GM23248 (cell line): ENCODE data around the gene HSD3B2. TPM values are rescaled to one million over a fixed set of nuclear protein-coding genes. Genes with fewer than 3 reads are reported as not detected.

ENCODE experiments used
- DNase-seq: peaks from one replicate; pipeline ENCODE4 v3.0.0-alpha.2; 2015
- H2AFZ ChIP-seq: fragments of 200-600 bp; sonication (generic); 2 replicates; pipeline ENCODE4 v1.6.1; 2016; ENCODE audit warnings: antibody characterized with exemption
- H3F3A ChIP-seq: fragments of 200-600 bp; sonication (generic); 2 replicates; pipeline ENCODE4 v1.6.1; 2016; ENCODE audit warnings: mild to moderate bottlenecking, antibody characterized with exemption, mixed run types; ENCODE audit not compliant: insufficient read depth
- H3K27ac ChIP-seq: fragments of 200-600 bp; sonication (generic); 2 replicates; pipeline ENCODE4 v1.5.1; 2016; ENCODE audit warnings: mild to moderate bottlenecking
- H3K27me3 ChIP-seq: fragments of 200-600 bp; sonication (generic); replicated peaks from 2 replicates; pipeline ENCODE4 v1.6.1; 2016; ENCODE audit warnings: mild to moderate bottlenecking; ENCODE audit not compliant: insufficient read depth
- H3K36me3 ChIP-seq: fragments of 200-600 bp; sonication (generic); 2 replicates; pipeline ENCODE4 v1.6.1; 2016; ENCODE audit warnings: low read depth, mild to moderate bottlenecking
- H3K4me1 ChIP-seq: fragments of 200-600 bp; sonication (generic); 2 replicates; pipeline ENCODE4 v1.6.1; 2016; ENCODE audit warnings: mild to moderate bottlenecking; ENCODE audit not compliant: insufficient read depth
- H3K4me2 ChIP-seq: fragments of 200-600 bp; sonication (generic); one replicate; pipeline ENCODE4 v1.6.1; 2016; ENCODE audit warnings: mild to moderate bottlenecking; ENCODE audit not compliant: unreplicated experiment
- H3K4me3 ChIP-seq: fragments of 200-600 bp; sonication (generic); 2 replicates; pipeline ENCODE4 v1.5.1; 2016; ENCODE audit warnings: mild to moderate bottlenecking
- H3K79me2 ChIP-seq: fragments of 200-600 bp; sonication (generic); 2 replicates; pipeline ENCODE4 v1.6.1; 2016; ENCODE audit warnings: mild to moderate bottlenecking; ENCODE audit not compliant: insufficient read depth
- H3K9ac ChIP-seq: fragments of 200-600 bp; sonication (generic); 2 replicates; pipeline ENCODE4 v1.6.1; 2016; ENCODE audit warnings: mild to moderate bottlenecking
- H3K9me2 ChIP-seq: fragments of 200-600 bp; sonication (generic); 2 replicates; pipeline ENCODE4 v1.6.1; 2016; ENCODE audit warnings: mixed run types, mild to moderate bottlenecking, moderate library complexity; ENCODE audit not compliant: insufficient read depth
- H3K9me3 ChIP-seq: fragments of 200-600 bp; sonication (generic); one replicate; pipeline ENCODE4 v1.6.1; 2017; ENCODE audit warnings: low read depth
- H4K20me1 ChIP-seq: fragments of 200-600 bp; sonication (generic); 2 replicates; pipeline ENCODE4 v1.6.0; 2016; ENCODE audit not compliant: insufficient read depth
- EZH2 ChIP-seq: fragments of 200-600 bp; sonication (generic); IDR thresholded peaks from 2 replicates; pipeline ENCODE4 v1.6.1; 2018; ENCODE audit warnings: antibody characterized with exemption, mild to moderate bottlenecking; ENCODE audit not compliant: insufficient read depth, poor library complexity, severe bottlenecking
- EZH2phosphoT487 ChIP-seq: fragments of 200-600 bp; sonication (generic); IDR thresholded peaks from 2 replicates; pipeline ENCODE4 v1.6.1; 2018; ENCODE audit warnings: antibody characterized with exemption, moderate library complexity, mild to moderate bottlenecking, low read depth; ENCODE audit not compliant: insufficient read depth
- WGBS, 2 experiments: methylation state at CpG; one replicate each; pipeline ENCODE4 v1.1.6; 2015 to 2017; ENCODE audit warnings: low lambda C conversion rate in 2 of 2, low coverage in 1 of 2; ENCODE audit errors: missing lambda C conversion rate in 2 of 2; 5-methylcytosine and 5-hydroxymethylcytosine counted together
- in situ Hi-C: fragments of 300-500 bp; cut with MboI; formaldehyde crosslinking; loops from 2 replicates; pipeline ENCODE4 v1.15.0; 2020
- polyA plus RNA-seq: library from polyadenylated mRNA; unstranded; fragments of >200 nt; fragmentation: Nextera tagmentation; extraction: Ambion mirVana; gene quantifications from 2 replicates; pipeline ENCODE4 v1.2.1, GENCODE V29; 2016
- total RNA-seq: library from RNA; depleted of rRNA; stranded (reverse); fragments of >200 nt; shearing (Covaris generic); gene quantifications from 2 replicates; pipeline ENCODE4 v1.2.3, GENCODE V29; 2014

Gene HSD3B2
- total and polyA plus RNA-seq, 2 experiments from 2014 or later: not detected

DNA sequence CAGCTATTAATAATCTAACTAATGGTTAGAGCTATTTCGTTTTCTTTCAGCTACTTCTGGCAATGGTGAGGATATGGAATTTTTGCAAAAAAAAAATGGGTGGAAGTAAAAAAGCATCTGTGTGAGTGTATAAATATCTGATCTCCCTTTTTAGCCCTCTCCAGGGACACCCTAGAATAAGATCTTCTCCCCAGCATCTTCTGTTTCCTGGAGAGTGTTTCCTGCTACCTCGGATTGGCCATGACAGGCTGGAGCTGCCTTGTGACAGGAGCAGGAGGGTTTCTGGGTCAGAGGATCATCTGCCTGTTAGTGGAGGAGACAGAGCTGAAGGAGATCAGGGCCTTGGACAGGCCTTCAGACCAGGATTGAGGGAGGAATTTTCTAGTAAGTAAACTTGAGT, 23.8 kb downstream of the HSD3B2 start:
- in situ Hi-C loops: no loop called here
- DNase-seq: no peak
- Histone ChIP-seq H3K4me1 (no peaks in the 10 kb centered on the region), H3K9me3 (no peaks in the 10 kb centered on the region), H3K27me3 (peaks cover 41% of the 10 kb centered on the region), H3K9me2 (no peaks in the 10 kb centered on the region), H3F3A (no peaks in the 10 kb centered on the region), H3K79me2 (no peaks in the 10 kb centered on the region), H3K4me3 (no peak overlapping the region), H4K20me1 (no peaks in the 10 kb centered on the region), H3K9ac (no peak overlapping the region), H3K27ac (no peak overlapping the region), H3K4me2 (no peak overlapping the region), H2AFZ (no peak overlapping the region), H3K36me3 (no peaks in the 10 kb centered on the region)
- 26 to 29% methylated on average over 2 of the region's 2 CpGs for WGBS, 2 experiments
- TF ChIP-seq EZH2phosphoT487 (no peak), EZH2 (no peak)

DNA sequence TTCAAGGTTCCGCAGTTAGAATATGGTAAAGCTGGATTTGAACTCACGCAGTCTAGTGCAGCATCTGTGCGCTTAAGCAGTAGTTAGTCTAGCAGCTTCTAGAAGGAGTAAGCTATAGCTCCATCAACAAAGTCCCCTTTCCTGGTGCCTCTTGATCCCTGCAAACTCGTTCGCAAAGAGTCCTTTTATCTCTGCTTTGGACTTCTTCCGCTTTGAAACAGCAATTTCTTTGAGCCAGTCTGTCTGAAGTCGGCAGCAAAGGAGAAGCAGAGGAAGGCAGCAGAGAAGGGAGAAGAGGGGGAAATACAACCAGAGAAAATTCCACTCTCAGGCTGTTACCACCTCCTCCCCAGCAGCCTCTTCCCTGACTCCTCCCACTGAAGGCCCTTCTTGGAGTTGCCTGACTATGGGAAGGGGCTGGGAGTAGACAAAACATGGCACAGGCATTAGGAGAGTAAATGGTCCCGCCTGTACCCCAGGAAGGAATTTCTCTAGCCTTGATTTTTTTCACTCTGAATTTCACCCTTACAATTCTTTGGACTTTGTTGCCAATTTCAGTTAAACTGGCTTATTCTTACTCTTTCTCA, 25.9 kb downstream of the HSD3B2 start:
- no peaks in the 10 kb centered on the region for H3K9me2 ChIP-seq
- in situ Hi-C loops: no loop called here
- no peak overlapping the region for H3K4me3 ChIP-seq
- 52 to 61% methylated on average over 8 of the region's 8 CpGs for WGBS, 2 experiments
- H4K20me1 ChIP-seq: no peaks in the 10 kb centered on the region
- H3K9ac ChIP-seq: no peak overlapping the region
- H3K36me3 ChIP-seq: no peaks in the 10 kb centered on the region
- no peak overlapping the region for H3K4me2 ChIP-seq
- H2AFZ ChIP-seq: no peak overlapping the region
- TF ChIP-seq EZH2phosphoT487: no peak
- TF ChIP-seq EZH2: no peak
- H3K79me2 ChIP-seq: no peaks in the 10 kb centered on the region
- no peaks in the 10 kb centered on the region for H3K4me1 ChIP-seq
- no peak overlapping the region for H3K27ac ChIP-seq
- H3F3A ChIP-seq: no peaks in the 10 kb centered on the region
- DNase-seq: no peak
- no peaks in the 10 kb centered on the region for H3K9me3 ChIP-seq
- H3K27me3 ChIP-seq: peaks cover 45% of the 10 kb centered on the region

DNA sequence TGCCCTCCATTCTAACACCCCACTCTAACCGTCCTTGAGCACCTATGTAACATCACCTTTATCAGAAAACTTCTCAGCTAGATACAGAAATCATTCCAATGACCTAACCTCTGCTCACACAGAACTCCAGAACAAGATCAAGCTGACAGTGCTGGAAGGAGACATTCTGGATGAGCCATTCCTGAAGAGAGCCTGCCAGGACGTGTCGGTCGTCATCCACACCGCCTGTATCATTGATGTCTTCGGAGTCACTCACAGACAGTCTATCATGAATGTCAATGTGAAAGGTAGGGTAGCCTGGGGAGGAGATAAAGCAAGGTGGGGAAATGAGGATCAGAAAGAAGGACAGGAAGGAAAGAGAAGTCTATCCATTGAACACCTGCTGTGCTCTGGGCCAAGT, 27.8 kb downstream of the HSD3B2 start:
- 82 to 84% methylated on average over 6 of the region's 6 CpGs for WGBS, 2 experiments
- in situ Hi-C loops: no loop called here
- H3K9me3 ChIP-seq: no peaks in the 10 kb centered on the region

DNA sequence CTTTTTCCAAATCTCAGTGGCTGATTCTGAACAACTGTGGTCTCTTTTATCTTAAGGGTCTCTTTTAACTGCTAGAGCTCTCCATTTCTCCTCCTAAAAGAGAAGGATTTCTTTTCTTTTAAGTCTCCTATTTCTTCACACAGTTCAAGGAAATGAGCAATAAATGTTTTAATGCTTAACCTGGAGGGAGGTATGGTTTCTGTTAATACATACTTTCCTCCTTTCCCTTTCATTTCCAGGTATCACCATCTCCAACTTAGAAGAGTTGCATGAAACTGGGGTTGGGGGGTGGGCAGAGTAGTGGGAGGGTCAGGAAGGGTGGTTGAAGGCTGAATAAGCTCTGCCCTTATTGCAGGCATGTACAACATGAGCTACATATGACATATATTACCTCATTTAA, 31.4 kb downstream of the HSD3B2 start:
- peaks cover 34% of the 10 kb centered on the region for H3K27me3 ChIP-seq
- H4K20me1 ChIP-seq: no peaks in the 10 kb centered on the region
- H3K9me2 ChIP-seq: no peaks in the 10 kb centered on the region
- no peaks in the 10 kb centered on the region for H3K79me2 ChIP-seq
- DNase-seq: no peak
- H3K27ac ChIP-seq: no peak overlapping the region
- no peaks in the 10 kb centered on the region for H3K9me3 ChIP-seq
- H3K9ac ChIP-seq: no peak overlapping the region
- no peak overlapping the region for H3K4me3 ChIP-seq
- H3K4me1 ChIP-seq: no peaks in the 10 kb centered on the region
- TF ChIP-seq EZH2phosphoT487: no peak
- no peak for TF ChIP-seq EZH2
- H2AFZ ChIP-seq: no peak overlapping the region
- H3K4me2 ChIP-seq: no peak overlapping the region
- H3K36me3 ChIP-seq: no peaks in the 10 kb centered on the region
- in situ Hi-C loops: no loop called here
- no peaks in the 10 kb centered on the region for H3F3A ChIP-seq

More for the DNA sequence above, 27.8 kb downstream of the HSD3B2 start:
- Histone ChIP-seq H3K27me3 (peaks cover 46% of the 10 kb centered on the region), H3K36me3 (no peaks in the 10 kb centered on the region), H3K4me1 (no peaks in the 10 kb centered on the region), H3K4me2 (no peak overlapping the region), H3K9me2 (no peaks in the 10 kb centered on the region), H2AFZ (no peak overlapping the region), H3K4me3 (no peak overlapping the region), H3K27ac (no peak overlapping the region), H4K20me1 (no peaks in the 10 kb centered on the region), H3F3A (no peaks in the 10 kb centered on the region), H3K9ac (no peak overlapping the region), H3K79me2 (no peaks in the 10 kb centered on the region)
- DNase-seq: no peak
- no peak for TF ChIP-seq EZH2
